Lower leg skin (tissue), 3 donors: ENCODE data around the gene AATK.

Source experiments
- CTCF ChIP-seq, 3 donors: fragments of 450-650 bp; IDR thresholded peaks; one replicate each; pipeline ENCODE4 v1.5.1; 2016; ENCODE audit warnings: antibody characterized with exemption in 3 of 3, mild to moderate bottlenecking in 3 of 3, moderate library complexity in 2 of 3
- POLR2A ChIP-seq, 2 donors: fragments of 450-650 bp; IDR thresholded peaks; one replicate each; pipeline ENCODE4 v1.6.1; 2016 to 2017; ENCODE audit warnings: antibody characterized with exemption in 2 of 2, mild to moderate bottlenecking in 1 of 2, moderate library complexity in 1 of 2

GRCh38 chr17:81139428-81139827 lies 26.6 kb downstream of the AATK start:
- no peak for TF ChIP-seq CTCF (IDR thresholded peaks at IDR 0.05)
- no peak for TF ChIP-seq POLR2A (IDR thresholded peaks at IDR 0.05)
